GM15510 (cell line): ENCODE data around the gene MARCHF4.

Source experiments
- POLR2A ChIP-seq: IDR thresholded peaks from 3 replicates; pipeline ENCODE4 v1.6.1; 2011; ENCODE audit warnings: borderline replicate concordance; ENCODE audit not compliant: insufficient read length; ENCODE audit errors: extremely low read depth

Gene MARCHF4

GRCh38 chr2:216345846-216346245, 26.4 kb downstream of the MARCHF4 start:
- TF ChIP-seq POLR2A = no peak

GRCh38 chr2:216344950-216345300, 27.4 kb downstream of the MARCHF4 start:
- TF ChIP-seq POLR2A = no peak

DNA sequence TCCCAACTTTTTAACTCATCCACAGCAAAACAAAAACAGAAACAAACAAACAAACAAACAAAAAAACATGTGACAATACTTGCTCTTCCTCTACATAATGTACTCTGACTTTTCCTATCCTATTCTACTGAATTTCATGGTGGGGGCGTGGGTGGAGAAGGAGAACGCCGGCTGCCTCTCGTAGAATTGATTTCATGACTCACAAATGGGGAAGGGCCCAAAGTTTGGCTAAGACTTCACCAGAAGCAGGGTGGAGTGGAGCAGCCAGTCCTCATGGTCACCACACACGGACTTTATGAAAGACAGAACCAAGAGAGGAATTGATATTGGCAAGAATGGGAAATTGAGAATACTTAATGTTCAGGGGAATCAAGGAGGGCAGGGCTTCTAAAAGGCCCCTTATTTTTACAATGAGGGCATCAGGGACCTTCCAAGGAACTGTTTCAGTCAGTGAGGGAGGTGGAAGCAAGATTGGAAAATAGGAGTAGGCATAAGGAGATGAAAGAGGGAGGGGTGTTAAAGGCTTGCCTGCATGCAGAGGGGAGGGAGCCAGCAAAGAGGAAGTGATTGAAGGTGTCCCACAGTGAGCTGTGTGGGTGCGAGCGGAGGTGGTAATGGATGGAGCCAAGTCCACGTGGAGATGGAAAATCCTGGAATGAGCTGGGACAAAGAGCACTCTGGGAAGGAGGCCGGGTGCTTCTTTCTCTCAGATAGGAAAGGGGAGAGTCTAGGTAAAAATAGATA, 27.9 kb downstream of the MARCHF4 start:
- no peak for TF ChIP-seq POLR2A

DNA sequence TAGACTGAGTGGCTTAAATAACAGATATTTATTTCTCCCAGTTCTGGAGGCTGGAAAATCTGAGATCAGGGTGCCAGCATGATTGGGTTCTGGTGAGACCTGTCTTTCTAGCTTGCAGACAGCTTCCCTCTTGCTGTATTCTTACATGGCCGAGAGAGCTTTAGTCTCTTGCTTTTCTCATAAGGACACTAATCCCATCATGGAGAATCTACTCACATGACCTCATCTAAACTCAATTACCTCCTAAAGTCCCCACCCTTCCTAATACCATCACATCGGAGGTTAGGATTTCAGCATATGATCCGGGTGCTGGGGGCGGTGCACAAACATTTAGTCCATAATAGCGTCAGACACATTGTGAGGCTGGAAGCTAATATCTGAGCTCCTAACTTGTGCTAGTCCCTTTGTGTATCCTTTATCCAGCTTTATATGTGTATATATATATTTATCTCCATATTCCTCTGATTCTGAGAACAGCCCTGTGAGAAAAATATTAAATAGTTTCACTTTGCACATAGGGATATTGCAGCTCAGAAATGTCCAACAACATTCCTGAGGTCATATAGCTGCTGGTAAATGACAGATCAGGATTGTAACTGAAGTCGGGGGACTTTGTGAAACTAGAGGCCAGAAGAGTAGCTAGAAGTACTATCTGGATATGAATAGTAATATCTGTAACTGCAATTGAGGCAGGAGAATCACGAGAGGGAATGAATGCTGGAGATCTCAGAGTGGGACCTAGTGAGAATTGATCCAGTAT, 28.9 kb downstream of the MARCHF4 start:
- TF ChIP-seq POLR2A = no peak

GRCh38 chr2:216341121-216341520, 31.2 kb downstream of the MARCHF4 start:
- no peak for TF ChIP-seq POLR2A

GRCh38 chr2:216340280-216340631, 32.0 kb downstream of the MARCHF4 start:
- TF ChIP-seq POLR2A = no peak

DNA sequence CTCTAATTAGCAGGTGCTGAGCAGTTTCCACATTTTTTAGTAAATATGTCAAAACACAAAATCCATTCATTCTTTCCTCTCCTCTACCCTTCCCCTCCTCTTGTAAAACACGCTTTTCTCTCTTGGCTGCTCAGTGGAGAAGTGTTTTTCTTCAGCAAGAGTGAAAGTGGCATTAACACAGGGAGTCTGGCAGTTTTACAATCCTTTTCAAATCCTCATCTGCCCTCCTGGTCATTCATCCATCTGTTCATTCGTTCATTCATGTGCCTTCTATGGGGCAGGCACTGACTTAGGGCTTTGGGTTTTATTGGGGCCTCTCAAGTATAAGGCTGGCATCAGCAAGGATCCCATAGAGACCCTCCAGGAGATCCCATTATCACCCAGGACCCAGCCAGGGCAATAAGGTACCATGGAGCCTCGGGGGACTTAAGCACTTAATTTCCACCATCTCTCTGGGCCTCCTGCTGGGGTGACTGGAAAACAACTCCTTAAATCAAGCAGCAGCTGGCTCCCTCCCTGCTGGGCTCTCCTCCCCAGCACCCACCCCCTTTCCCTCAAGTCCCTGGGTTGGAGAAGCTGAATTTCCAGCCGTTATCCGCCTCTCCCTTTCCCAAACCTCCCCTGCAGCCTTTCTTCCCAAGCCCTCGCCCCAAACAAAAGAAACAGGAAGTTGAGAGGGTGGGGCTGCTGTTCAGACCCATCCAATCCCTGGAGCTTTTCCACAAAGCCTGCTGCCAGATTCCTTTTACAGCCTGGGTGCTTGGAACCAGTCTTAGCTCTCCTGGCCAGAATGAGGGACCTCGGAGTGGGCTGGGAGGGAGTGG, 32.6 kb downstream of the MARCHF4 start:
- TF ChIP-seq POLR2A = no peak

DNA sequence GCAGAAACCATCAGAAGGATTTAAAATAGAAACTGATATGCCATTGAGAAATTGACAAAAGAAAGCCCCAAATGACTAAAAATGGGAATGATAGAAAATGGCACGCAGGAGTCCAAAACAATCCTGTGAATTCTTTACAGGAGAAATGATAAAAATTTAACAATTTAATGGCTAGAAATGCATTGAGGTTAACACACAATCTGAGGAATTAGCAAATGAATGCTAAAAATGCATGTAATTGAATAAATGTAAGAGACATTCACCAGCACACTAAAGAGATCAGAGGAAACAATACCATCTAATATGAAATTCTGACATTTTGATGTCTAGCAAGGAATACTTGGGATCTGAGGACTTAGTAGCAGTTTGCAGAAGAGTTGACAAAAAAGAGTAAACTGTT, 37.0 kb downstream of the MARCHF4 start:
- no peak for TF ChIP-seq POLR2A

GRCh38 chr2:216328347-216328746, 43.9 kb downstream of the MARCHF4 start:
- no peak for TF ChIP-seq POLR2A

GRCh38 chr2:216327447-216327935, 44.8 kb downstream of the MARCHF4 start:
- no peak for TF ChIP-seq POLR2A
